Measurements from ENCODE around the gene KIF3C.
"Not testable (repeated sequence)": the region's sequence is repeated elsewhere in the genome, so short reads cannot be mapped to it uniquely, and the experiment has no call there.

The KIF3C gene

GRCh38 chr2:25915411-25915810 is 66.9 kb downstream of the KIF3C start:
- DNase-seq = not testable (repeated sequence)

GRCh38 chr2:25913696-25913973 is 68.7 kb downstream of the KIF3C start:
- not testable (repeated sequence) for DNase-seq

GRCh38 chr2:25912851-25913695 is 69.2 kb downstream of the KIF3C start:
- no peak for DNase-seq

- DNase-seq = not testable (repeated sequence)
These were observed 72.7 kb downstream of the KIF3C start for GRCh38 chr2:25909574-25909973.

DNA sequence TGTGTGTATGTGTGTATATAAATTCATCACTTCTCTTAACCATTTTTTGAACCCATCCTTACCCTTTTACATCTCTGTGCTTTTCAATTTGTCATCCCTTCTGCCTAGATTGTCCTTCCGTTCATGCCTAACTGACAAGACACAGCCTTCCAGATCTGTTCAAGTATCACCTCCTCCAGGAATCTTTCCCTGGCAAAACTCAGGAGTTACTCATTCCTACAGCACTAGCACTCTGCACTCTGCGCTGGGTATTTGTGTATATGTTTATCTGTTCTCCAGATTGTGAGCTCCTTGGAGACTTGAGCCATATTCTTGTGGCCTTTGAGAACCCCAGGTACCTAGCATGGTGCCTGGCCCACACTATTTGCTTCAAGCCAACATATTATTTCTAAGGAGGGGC is 77.2 kb downstream of the KIF3C start:
- no peak for DNase-seq

GRCh38 chr2:25903216-25903776 is 79.0 kb downstream of the KIF3C start:
- DNase-seq = no peak

DNA sequence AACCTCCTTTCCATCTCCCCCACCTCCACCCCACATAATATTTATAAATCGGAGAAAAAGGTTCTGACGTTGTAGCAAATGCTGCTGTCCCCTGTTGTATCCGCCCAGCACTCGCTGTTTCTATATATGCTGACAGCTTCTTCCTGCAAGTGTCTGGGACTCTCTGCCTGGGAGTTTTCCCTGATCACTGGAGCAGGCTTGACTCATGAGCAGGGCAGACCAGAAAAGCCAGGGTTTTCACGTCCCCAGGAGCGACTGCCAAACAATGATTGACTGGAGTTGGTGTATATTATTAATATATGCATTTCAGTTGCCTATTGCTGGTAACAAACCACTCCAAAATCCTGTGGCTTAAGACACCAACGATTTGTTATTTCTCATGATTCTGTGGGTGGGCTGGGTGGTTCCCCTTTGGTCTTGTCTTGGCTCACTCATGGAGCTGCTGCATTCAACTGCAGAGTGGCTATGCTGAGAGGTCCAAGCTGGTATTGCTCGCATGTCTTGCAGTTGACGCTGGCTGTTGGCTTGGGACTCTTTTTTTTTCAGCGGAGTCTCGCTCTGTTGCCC is 82.8 kb downstream of the KIF3C start:
- DNase-seq = no peak

- no peak for DNase-seq
These were observed 84.8 kb downstream of the KIF3C start for GRCh38 chr2:25897506-25897905.

DNA sequence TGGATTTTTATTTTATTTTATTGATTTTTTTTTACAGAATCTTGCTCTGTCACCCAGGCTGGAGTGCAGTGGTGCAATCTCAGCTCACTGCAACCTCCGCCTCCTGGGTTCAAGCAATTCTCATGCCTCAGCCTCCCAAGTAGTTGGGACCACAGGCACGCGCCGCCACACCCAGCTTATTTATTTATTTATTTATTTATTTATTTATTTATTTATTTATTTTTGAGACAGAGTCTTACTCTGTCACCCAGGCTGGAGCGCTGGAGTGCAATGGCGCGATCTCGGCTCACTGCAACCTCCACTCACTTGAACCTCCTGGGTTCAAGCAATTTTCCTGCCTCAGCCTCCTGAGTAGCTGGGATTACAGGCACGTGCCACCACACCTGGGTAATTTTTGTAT is 86.0 kb downstream of the KIF3C start:
- not testable (repeated sequence) for DNase-seq

DNA sequence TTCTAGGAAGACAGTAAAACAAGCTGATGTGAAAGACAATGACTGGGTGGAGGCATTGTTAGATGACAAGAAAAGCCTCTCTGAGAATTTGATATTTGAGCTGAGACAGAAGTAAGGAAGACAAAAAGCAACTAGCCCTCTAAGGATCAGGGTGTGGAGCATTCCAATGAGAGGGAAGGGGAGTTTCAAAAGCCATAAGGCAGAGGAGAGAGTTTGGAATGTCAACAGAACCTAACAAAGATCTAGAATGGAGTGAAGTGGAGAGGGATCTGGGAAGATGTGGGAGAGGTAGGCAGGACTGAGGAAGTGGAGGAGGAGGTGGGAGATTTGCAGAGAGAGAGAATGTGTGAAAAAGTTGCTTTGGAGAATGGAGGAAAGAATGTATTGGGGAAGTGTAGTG is 86.7 kb downstream of the KIF3C start:
- no peak for DNase-seq

DNA sequence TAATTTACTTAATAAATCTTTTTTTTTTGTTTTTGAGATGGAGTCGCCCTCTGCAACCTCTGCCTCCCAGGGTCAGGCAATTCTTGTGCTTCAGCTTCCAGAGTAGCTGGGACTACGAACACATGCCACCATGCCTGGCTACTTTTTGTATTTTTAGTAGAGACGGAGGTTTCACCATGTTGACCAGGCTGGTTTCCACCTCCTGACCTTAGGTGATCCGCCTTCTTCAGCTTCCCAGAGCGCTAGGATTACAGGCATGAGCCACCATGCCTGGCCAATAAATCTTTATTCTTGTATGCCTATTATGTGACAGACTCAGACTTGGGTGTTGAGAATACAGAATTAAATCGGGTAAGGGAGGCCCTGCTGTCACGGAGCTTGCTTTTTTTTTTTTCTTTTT is 87.3 kb downstream of the KIF3C start:
- DNase-seq = no peak

- DNase-seq = no peak
These were observed 88.0 kb downstream of the KIF3C start for GRCh38 chr2:25894135-25894830.

DNA sequence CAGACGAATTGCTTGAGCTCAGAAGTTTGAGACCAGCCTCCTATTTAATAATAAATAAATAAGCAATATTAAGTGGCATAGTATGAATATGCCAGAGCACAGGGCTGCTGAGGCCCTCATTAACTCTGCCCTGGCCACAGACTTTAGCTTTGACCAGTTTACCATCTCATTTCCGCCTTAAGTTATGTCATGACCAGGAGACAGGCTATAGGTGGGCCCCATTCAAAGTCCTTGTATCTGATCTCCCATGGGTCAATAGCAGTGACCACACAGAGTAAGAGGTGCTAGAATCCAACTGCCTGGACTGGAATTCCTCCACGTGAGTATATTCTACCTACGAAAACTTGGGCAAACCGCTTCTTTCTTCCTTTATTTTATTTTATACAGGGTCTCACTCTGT is 90.6 kb downstream of the KIF3C start:
- DNase-seq = no peak

DNA sequence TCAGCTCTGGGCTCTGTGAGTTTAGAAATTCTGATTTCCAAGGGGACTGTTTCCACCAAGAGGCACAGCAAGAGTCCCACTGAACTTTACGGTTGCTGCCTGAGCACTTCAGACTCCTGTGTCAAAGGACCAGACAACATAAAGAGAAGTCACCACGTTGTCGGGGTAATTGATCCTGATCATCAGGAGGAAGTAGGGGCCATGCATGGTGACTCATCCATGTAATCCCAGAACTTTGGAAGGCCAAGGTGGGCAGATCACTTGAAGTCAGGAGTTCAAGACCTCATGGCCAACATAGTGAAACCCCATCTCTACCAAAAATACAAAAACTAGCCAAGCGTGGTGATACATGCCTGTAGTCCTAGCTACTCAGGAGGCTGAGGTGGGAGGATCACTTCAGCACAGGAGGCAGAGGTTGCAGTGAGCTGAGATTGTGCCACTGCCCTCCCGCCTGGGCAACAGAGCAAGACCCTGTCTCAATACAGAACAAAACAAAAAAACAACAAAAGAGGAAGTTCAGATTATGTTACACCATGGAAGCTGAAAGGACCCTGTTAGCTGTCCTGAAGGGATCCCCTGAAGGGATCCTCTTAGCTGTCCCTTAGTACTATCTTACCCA is 94.6 kb downstream of the KIF3C start:
- no peak for DNase-seq

GRCh38 chr2:25885933-25886332 is 96.4 kb downstream of the KIF3C start:
- DNase-seq = no peak

GRCh38 chr2:25881764-25882163 is 100.5 kb downstream of the KIF3C start:
- DNase-seq = no peak

DNA sequence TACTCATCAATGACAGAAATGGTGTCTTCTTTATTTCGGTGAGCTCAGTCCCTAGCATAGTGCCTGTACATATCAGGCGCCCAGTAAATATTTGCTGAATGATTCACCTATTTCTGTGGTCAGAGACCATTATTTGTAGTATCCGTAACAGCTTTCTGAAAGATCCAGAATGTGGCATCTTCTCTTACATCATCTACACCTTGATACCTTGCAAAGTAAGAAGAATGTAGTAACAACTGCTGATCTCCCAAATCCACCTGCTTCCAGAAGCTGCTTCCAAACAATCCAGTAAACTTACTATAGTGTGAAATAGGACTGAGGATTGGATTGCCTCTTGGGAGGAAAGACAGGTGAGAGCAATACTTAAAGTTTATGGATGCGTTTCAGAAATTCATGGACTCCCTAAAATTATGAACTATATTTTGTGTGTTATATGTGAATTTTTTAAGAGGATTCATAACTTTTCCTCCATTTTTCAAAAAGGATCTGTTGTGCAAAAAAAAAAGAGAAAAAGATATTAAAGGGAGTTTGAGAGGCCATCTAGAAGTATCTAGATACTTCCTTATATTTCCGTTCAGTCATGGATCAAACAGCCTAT is 103.1 kb downstream of the KIF3C start:
- no peak for DNase-seq

GRCh38 chr2:25878361-25879132 is 103.8 kb downstream of the KIF3C start, which contains the start of gene ASXL2:
TSS of gene ASXL2 (minus strand) at chr2:25878487. CDS start at chr2:25878222, 265 bp downstream.
- peak; percentile 98 for DNase-seq

DNA sequence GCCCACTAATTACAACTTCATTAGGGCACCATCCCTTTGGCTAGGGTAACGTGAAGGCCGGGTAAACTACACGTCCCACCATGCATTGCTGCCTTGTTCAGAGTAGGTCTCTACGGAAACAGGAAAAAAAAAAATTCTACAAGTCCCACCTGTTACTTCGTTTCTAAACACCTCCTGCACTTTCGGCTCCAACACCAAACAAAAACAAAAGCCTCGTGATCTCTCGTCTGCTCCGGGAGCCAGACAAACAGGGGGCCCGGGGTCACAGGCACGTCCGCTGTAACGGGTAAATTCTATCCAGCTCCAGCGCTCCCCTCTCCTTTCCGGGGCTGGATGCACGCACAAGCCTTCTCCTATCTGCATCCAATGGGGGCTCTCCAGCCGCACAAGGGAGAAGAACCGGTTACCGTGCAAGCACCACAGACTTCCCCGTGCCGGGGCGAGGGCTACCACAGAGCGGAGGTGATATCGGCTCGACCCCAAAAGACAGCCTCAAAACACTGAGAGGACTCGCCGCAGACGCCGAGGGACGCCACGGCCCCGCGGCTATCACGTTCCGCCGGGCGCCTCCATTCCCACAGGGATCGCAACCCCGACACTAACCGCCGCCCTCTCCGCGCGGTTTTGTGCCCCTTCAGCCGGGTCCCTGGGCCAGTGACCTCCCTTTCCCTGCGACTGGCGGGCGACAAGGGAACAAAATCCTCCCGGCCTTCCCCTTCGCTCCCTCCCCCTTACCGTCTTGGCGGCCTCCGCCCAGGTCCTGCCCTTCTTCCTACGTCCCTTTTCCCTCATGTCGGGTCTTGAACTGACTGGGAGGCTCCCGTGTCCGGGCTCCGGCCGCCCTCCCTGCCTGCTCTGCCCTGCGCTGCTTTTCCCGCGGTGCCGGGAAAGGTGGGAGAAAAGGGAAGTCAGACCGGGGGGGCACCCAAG is 104.6 kb downstream of the KIF3C start:
- peak; percentile 75 for DNase-seq

Measured in CD4-positive, alpha-beta T cell treated with Interleukin-10 for 1 hour (primary cell).